Measurements from ENCODE around the gene MARCKSL1. TPM values are rescaled to one million over a fixed set of nuclear protein-coding genes. Genes with fewer than 3 reads are reported as not detected.
A peak's percentile ranks its signal among the peaks of the same experiment; 100 is the strongest.

The MARCKSL1 gene
- total and polyA plus RNA-seq, 2 of the 13 experiments (the other 11 are each of a cell fraction or from before 2014, with no cell fraction given): 81.9 to 155 TPM

GRCh38 chr1:32321712-32322291, 14.2 kb downstream of the MARCKSL1 start (continued):
- no peak for TF ChIP-seq ZNF607 (CRISPR knock-in tag; IDR thresholded peaks at IDR 0.05; ENCODE audit: borderline replicate concordance)
- no peak for TF ChIP-seq SMARCE1 (IDR thresholded peaks at IDR 0.05; ENCODE audit: borderline replicate concordance)
- TF ChIP-seq PAX8 (CRISPR knock-in tag; IDR thresholded peaks at IDR 0.05; ENCODE audit: borderline replicate concordance): no peak
- no peak for TF ChIP-seq NBN (conservative IDR thresholded peaks at IDR 0.05)
- TF ChIP-seq ZFP36L1 (CRISPR knock-in tag; IDR thresholded peaks at IDR 0.05): no peak
- peak; percentile 74; the same call in 1 of the 2 replicates for TF ChIP-seq ZNF652 (CRISPR knock-in tag; IDR thresholded peaks at IDR 0.05; ENCODE audit: borderline replicate concordance, low read depth)
- peak; percentile 54 for TF ChIP-seq HNF1B (CRISPR knock-in tag; IDR thresholded peaks at IDR 0.05)
- TF ChIP-seq SNAPC2 (CRISPR knock-in tag; IDR thresholded peaks at IDR 0.05): 0 out of 2 replicates have a peak, but pooled peaks have one; percentile 58
- TF ChIP-seq ZNF644 (CRISPR knock-in tag; IDR thresholded peaks at IDR 0.05; ENCODE audit: low read depth): 0 out of 2 replicates have a peak, but pooled peaks have one; percentile 36
- no peak for TF ChIP-seq IRF1 (CRISPR knock-in tag; IDR thresholded peaks at IDR 0.05; ENCODE audit: low read depth)
- TF ChIP-seq GMEB2 (CRISPR knock-in tag; IDR thresholded peaks at IDR 0.05; ENCODE audit: low read depth): no peak
- no peak for TF ChIP-seq ZNF430 (CRISPR knock-in tag; IDR thresholded peaks at IDR 0.05)
- TF ChIP-seq ZNF691 (CRISPR knock-in tag; IDR thresholded peaks at IDR 0.05; ENCODE audit: borderline replicate concordance, low read depth): no peak; the same call in 1 of the 2 replicates
- TF ChIP-seq ZNF615 (CRISPR knock-in tag; IDR thresholded peaks at IDR 0.05; ENCODE audit: borderline replicate concordance): no peak; the same call in 1 of the 2 replicates
- TF ChIP-seq NCOR1 (IDR thresholded peaks at IDR 0.05; ENCODE audit: borderline replicate concordance, low read length): peak; percentile 65
- TF ChIP-seq ZFP62 (CRISPR knock-in tag; IDR thresholded peaks at IDR 0.05): no peak
- no peak for TF ChIP-seq SMAD1 (CRISPR knock-in tag; IDR thresholded peaks at IDR 0.05; ENCODE audit: borderline replicate concordance, low read depth)
- TF ChIP-seq KAT7 (CRISPR knock-in tag; IDR thresholded peaks at IDR 0.05; ENCODE audit: borderline replicate concordance): no peak

Data from HepG2 (cell line).